ENCODE measurements around the gene TGFBI.

The TGFBI gene

DNA sequence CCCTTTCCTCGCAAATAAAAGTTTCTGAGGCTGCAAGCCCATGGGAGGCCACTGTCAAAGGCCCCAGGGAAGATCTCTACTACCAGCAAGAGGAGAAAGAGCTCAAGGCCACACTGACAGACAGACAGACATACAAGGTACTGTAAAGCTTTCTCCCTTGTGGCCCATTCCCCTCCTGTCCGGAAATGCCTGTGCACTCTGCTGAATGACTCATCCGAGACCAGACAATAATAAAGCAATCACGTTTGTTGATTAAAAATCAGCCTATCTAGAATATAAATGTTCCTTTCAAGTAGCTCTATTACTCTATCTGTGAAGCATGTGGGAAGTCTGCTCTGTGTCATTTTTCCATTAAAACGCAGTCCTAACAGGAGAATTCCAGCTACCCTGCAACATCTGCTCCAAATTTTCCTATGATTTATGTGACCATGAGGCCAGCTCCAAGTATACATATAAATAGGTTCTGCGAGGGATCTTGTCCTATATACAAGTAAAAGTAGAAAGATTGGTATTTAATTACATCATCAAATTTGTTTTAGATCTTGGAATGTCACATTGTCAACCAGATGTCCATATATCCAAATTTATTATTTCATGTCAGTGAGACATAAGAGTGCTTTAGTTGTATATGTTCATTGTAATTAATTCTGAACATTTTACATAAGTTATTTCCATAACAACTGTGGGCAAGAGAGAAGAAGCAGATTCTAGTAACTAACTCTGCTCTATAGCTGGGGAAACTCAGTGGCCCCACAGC is 34.7 kb upstream of the TGFBI start:
- no peak overlapping the region for H3K4me3 ChIP-seq (ENCODE audit: low read depth, low read length)
- TF ChIP-seq CTCF (IDR thresholded peaks at IDR 0.05; ENCODE audit: control insufficient read depth, extremely low read depth, insufficient read depth): no peak
- DNase-seq (ENCODE audit: low read depth): no peak

DNA sequence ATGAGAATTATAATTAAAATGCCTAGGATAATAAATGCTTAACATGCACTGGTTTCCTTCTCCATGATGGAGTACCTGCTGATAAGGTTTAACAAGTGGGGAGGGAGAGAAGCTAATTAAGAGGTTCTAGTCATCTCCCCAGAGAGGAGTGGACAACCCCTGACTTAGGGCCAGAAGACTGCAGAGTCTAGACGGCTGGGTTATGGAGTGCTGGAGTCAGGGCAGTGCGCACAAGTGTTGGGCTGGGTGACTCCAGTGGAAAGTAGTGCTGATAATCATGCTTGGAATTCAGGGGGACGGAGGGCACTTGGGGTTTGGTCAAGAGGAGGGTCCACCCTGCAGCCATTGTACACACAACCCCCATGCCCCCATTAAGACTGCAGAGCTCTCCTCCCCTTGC is 32.8 kb upstream of the TGFBI start:
- no peak for DNase-seq (ENCODE audit: low read depth)
- no peak overlapping the region for H3K4me3 ChIP-seq (ENCODE audit: low read depth, low read length)
- TF ChIP-seq CTCF (IDR thresholded peaks at IDR 0.05; ENCODE audit: control insufficient read depth, extremely low read depth, insufficient read depth): no peak

- no peak for DNase-seq (ENCODE audit: low read depth)
- H3K4me3 ChIP-seq (ENCODE audit: low read depth, low read length): no peak overlapping the region
- TF ChIP-seq CTCF (IDR thresholded peaks at IDR 0.05; ENCODE audit: control insufficient read depth, extremely low read depth, insufficient read depth): no peak
These were observed 32.2 kb upstream of the TGFBI start for GRCh38 chr5:135996611-135997010.

GRCh38 chr5:135997673-135998335 is 31.0 kb upstream of the TGFBI start:
- TF ChIP-seq CTCF (IDR thresholded peaks at IDR 0.05; ENCODE audit: control insufficient read depth, extremely low read depth, insufficient read depth): no peak

GRCh38 chr5:135998889-135999288 is 29.9 kb upstream of the TGFBI start:
- H3K4me3 ChIP-seq (ENCODE audit: low read depth, low read length): no peak overlapping the region
- no peak for TF ChIP-seq CTCF (IDR thresholded peaks at IDR 0.05; ENCODE audit: control insufficient read depth, extremely low read depth, insufficient read depth)
- DNase-seq (ENCODE audit: low read depth): no peak

More at GRCh38 chr5:135997673-135998335, 31.0 kb upstream of the TGFBI start:
- no peak overlapping the region for H3K4me3 ChIP-seq (ENCODE audit: low read depth, low read length)
- DNase-seq (ENCODE audit: low read depth): no peak

DNA sequence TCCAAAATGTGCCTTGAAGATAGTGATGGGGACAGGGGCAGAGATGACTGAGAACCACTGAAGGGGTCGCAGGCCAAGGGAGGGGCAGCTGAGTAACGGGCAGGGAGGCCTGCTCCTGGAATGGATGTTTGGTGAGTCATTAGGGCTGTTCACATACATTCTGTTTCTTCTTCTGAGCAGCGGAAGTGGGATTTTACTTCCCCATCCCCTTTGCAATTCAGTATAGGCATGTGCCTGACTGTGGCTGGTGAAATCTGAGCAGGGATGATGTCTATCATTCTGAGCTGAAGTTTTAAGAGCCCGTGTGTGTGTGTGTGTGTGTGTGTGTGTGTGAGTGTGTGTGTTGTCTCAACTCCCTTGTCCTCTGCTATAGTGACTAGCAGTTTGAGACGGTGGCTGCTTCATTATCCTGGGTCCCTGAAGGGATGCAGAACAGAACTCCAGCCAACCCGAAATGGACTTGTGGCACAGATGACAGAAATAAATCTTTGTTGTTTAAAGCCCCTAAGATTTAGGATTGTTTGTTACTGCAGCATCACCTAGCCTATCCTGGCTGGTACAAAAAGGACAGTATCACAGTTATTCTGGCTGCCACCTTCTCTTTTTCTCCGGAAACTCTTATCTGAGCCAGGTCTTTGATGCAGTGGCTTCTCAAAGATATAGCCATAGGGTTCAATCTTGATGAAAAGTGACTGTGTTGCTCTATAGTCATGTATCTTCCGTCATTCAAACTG is 29.2 kb upstream of the TGFBI start:
- no peak for DNase-seq (ENCODE audit: low read depth)
- no peak for TF ChIP-seq CTCF (IDR thresholded peaks at IDR 0.05; ENCODE audit: control insufficient read depth, extremely low read depth, insufficient read depth)
- no peak overlapping the region for H3K4me3 ChIP-seq (ENCODE audit: low read depth, low read length)
